GM15510 (cell line): ENCODE data around the gene C1orf105.

ENCODE experiments used
- POLR2A ChIP-seq: IDR thresholded peaks from 3 replicates; pipeline ENCODE4 v1.6.1; 2011; ENCODE audit warnings: borderline replicate concordance; ENCODE audit not compliant: insufficient read length; ENCODE audit errors: extremely low read depth

C1orf105 gene

DNA sequence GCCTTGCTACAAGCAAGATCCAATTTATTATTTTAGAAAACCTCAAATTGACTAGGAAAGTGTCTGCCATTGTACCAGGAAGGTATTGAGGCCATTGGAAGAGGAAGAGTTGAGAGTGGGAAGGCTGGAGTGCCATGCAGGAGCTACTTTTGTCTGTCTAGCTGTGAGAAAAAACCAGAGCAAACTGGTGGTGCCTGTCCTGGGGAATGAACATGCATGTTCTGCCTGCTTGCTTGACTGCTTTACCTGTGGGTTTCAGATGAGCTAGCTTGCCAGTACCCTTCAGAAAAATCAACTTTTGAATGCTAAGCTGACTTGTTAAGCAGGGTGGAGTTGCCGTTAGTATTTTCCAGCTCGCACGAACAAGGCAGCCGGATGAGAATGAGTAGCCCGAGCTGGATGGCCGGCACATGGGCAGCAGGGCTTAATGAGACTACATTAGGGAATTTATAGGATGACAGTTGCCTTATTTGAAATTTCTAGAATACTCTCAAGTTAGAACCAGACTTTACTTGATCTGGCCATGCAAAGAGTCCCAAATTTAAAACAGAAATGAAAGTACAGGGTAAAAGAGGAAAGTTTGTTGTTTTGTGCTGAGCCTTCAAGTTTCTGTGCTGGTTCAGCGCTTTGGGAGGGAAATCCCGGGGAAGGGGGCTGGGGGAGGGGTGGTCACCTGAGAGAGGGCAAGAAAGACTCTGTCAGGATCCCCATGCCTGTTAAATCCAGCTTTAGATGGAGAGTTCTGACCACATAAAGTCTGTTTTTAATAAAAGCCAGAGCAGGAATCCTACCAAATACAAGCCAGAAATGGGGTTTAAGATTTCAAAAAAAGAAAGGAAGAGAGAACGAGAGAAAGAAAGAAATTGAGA lies 29.6 kb upstream of the C1orf105 start:
- TF ChIP-seq POLR2A: peak; percentile 7

DNA sequence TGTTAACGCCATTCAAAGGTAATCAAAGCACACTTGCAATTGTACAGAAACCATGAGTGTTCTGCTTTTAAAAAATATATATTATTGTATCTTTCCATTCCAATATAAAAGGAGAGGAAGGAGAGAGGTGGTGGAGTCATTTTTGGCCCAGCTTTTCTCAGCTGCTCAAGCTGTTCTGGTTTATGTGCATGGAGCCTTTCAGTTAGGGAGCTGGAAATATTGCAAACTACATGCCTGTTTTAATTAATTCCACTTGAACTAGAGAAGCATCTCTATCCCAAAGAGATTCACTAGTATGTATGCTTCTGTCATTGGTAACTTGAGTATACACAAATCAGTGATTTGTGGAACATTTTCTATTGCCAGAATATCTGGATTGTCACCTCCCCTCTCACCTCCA lies 28.5 kb upstream of the C1orf105 start:
- TF ChIP-seq POLR2A: no peak

DNA sequence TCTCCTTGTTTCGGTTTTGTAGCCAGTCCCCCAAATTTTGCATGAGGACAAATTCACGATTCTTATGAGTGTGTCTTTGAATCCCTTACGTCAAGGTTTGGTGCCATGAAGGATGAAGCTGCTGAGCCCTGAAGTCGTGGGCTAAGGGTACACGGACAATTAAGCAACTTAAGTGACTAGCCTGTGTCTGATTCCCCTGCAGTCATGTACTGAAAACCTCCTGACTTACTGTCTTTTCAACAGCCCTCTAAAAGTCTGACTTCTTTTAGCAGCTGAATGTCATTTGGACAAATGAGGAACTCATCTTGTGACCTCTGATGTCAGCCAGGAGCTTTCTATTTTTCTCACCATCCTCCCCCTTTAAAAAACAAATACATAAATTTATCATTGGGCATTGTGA lies 27.1 kb upstream of the C1orf105 start:
- no peak for TF ChIP-seq POLR2A

DNA sequence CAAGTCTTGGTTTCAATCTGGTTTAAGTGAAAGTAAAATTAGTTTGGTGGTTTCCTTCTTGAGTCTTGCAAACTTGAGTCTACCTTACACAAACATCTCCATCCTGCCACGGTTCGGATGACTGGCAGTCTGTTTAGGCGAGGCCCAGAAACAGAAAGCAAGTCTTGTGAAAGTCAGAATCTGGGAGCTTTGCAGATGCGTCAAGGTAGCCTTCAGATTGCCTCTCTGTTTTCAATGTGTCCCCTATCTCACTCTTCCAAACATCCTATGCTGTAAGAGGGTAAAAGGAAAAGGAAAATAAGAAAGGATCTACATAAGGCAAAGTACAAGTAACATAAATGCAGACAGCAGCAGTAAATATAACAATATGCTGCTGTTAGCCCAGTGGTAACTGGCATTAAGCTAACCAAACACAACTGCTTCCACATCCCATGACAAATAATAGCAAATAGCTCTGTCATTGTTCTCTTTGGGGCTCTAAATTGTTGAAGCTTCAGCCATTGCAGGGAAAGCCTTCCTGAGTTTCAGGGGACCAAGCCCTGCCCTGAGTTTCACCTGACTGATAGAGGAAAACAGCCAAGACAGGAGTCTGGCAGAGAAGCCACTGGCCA lies 26.2 kb upstream of the C1orf105 start:
- no peak for TF ChIP-seq POLR2A

DNA sequence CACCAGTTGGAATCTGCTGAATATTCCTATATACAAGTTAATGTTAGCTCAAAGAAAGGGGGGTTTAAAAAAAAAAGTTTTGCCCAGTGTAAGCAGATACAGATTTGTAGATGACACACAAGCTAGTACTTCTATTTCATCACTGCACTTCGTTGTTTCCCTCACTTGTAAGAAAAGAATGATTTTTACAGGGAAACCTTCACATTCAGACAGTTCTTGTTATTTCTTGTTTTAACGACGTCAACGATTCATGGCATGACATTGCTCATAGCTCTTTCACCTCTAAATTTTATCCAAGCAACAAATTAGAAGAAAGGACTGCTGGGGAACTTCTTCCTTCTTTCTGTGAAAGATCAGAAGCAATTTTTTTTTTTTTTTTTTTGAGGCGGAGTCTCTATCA lies 25.7 kb upstream of the C1orf105 start:
- TF ChIP-seq POLR2A: no peak

- no peak for TF ChIP-seq POLR2A
Measured at GRCh38 chr1:172395576-172395975, 24.9 kb upstream of the C1orf105 start.

- TF ChIP-seq POLR2A: no peak
Measured at GRCh38 chr1:172397221-172397620, 23.3 kb upstream of the C1orf105 start.

DNA sequence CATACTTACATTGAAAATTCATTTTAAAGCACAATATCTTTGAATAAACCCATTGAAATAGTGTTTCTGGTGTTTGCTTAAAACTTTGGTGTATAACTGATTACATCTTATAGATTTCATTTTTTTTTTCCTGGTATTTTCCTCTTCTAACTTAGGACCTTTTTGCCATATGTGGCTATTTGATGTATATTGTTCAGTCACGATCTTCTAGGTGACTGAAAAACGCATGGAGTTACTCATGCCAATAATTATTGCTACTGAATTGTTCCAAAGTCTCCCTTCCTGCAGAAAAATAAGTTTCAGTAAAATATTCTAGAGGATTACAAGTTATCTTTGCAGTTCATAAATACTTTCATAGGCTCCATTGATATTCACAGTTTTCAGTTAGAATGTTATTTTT lies 22.9 kb upstream of the C1orf105 start:
- TF ChIP-seq POLR2A: no peak

DNA sequence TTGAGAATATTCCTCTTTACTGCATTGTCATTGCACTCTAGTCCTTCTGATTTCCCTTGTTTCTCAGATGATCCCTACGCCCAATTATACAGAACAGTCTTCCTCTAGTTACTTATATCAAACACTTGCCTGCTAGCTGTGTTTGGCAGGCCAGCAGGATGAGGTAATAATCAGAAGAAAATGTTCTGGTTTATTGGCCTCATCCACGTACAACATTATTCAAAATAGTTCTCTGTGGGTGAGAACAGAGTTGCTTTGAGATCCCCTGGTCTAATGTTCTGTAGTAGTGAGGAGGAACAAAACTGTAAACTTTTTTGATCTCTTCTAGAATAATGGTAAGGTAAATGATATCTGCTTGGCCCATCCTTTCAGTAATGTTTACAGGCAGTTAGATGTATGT lies 22.3 kb upstream of the C1orf105 start:
- TF ChIP-seq POLR2A: no peak

DNA sequence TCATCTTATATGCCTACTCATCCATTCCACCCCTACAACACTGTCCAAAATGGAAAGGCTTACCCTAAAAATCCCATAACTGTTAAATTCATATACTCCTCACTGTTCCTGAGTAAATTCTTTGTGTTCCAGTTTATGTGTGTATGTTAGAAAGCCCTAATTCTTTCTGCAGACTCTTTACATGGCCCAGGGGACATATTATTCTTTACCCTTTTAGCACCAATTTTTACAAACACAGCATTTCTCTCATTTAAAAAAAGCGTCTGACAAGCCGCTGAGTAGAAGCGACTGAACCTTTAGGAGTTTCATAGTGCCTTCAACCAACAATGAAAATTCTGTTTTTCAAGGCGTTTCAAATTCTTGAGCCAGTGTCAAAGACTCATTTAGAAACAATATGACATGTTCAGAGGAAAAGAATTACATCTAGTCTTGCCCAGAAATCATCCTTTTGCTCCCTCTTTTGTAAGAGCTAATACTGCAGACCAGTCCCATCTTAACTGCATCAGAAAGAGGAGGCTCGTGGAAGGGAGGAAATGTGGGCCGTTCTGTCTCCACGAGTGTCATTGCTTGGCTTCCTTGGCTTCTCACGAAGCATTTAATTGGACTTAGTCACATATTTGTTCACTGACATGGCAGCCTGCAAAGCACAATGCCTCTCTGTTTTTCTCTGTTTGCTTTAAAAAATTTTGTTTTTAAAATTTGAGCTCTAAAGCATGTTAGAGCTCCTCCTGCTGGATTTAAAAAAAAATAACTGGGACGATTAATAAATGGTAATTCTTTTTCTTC lies 21.3 kb upstream of the C1orf105 start:
- no peak for TF ChIP-seq POLR2A

DNA sequence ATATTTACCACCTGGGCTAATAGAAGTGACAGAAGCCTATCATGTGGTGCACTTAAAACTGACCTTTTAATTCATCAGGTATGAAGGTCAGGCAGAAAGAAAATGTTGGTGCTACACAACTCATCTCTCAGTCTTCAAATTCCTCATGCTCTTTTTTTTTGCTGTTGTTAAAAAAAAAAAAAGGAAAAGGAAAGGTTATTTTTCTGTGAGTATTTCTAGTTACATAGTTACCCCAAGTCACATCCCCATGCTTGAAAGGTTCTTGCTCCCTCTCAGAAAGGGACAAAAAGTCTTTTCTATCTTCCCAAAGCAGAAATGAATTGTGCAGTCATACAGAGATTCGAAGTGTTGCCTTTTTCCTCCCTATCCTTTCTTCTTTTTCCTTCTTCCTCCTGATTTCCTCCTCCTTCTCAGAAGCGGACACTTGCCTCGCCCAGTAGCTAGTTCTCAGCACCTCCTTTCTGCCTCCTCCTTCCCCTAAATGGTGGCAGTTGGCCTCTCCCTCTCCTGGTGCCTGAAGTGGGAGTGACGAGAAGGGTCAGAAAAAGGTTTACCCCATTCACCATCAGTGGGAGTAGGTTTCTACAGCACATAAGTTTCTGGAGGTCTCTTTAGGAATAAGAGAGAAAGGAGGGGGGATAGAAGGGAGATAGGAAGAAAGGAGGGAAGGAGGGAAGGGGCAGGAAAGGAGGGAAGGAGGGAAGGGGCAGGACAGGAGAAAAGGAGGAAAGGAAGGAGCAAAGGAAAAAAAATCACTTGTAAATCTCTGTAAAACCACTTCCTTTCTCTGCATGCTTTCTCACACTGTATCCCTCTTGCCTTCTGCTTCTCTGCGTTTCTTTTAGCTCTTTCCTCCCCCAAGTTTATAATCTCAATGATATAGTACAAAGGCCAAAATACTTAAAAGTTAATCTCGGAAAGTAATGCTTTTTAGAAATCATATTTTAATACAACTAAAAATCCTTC lies 20.4 kb upstream of the C1orf105 start:
- TF ChIP-seq POLR2A: no peak

DNA sequence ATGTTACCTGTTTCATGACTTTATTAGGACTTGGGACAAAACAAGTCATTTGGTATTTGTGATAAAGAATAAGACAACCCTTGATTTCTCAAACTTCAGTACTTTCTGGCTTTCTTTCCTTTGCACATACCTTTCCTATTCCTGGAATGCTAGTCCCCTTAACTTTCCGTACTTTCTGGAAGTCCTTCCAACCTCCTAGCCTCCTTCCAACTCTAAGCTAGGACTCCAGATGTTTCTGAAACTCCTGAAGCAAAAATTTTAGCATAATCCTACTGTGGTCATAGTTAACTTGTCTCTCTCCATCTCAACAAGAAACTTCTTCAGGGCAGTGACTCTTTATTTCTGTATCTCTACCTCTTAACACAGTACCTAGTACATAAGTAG lies 19.8 kb upstream of the C1orf105 start:
- no peak for TF ChIP-seq POLR2A

DNA sequence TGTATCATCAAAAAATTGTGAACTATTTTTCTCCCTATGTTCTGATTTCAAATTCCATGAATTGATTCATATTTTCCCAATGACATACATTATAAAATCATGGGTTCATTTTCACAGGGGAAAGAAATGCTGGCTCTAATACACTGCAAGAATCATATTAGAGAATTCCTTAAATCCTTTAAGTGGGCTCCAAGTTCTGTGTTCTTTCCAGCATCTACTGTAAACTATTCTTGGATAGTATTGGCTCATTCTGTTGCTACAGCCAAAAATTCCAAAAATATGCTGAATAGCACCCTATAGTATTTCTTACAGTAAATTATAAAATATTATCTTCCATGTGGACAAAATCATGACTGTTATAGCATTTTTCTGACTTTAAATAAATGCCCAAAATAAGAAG lies 19.0 kb upstream of the C1orf105 start:
- no peak for TF ChIP-seq POLR2A

GRCh38 chr1:172401892-172402291 lies 18.6 kb upstream of the C1orf105 start:
- TF ChIP-seq POLR2A: no peak
